ENCODE data around the gene PYDC1.
A peak's percentile ranks its signal among the peaks of the same experiment; 100 is the strongest.
"Not testable (repeated sequence)": the region's sequence is repeated elsewhere in the genome, so short reads cannot be mapped to it uniquely, and the experiment has no call there.

Gene PYDC1

DNA sequence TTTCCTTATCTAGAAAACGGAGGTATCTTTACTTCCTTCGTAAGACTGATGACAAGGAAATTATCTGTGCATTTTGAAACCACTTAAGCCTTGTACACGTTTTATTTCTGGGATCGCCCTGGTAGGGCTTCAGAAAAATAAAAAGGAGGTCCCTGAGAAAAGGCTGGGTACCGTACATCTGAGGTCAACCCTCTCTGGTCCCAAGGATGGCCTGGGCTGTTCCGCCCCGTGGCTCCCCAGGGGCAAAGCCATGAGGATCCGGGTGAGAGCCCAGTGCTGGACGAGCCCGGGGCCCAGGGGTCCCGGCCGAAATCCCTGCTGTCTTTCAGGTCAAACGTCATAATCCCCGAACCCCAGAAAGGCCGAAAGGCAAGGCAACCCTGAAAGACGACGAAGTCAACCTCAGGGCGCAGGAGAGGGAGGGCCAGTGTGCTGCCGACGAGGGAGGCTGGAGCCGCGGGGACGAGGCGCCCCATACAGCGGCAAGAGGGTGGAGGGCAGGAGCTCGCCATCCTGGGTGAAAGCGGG is 37.7 kb downstream of the PYDC1 start:
- peak overlapping the region; percentile 95 for H3K4me3 ChIP-seq (ENCODE audit: low read depth, low read length)
- ChIA-PET POLR2A (interaction anchor here (0.6 to 2.6 kb wide), 36 partner anchors 8 to 694 kb away, joined by 3 to 31 read pairs (median 6); partner anchors contain the start of genes ARMC5, HSD3B7, KAT8 and PYCARD), CTCF (interaction anchor here (0.8 to 8.9 kb wide), 3 partner anchors 20 to 225 kb away, joined by 3 to 35 read pairs (median 5); no protein-coding TSS in a partner anchor)
- TF ChIP-seq CTCF (IDR thresholded peaks at IDR 0.05; ENCODE audit: insufficient read depth, low read length, missing control alignments), result no peak
- DNase-seq (ENCODE audit: low read depth, low spot score), result no peak

DNA sequence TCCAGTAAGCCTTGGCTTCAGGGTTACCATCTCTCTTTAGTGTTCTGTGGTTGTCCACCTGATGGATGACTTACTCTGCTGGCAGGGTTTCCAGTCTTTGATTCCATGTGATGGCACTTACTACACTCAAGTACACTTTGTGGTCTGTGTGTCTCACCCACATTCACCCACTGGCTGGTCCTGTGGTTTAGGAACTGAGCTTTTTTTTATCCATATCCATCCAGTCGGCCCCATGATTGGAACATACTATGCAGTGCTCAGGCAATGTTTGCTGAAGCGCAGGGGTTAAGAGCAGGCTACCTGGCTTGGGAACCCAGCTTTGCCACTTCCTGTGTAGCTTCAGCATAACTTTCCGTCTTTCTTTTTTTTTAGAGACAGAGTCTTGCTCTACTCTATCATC is 39.8 kb downstream of the PYDC1 start:
- no peak overlapping the region for H3K4me3 ChIP-seq (ENCODE audit: low read depth, low read length)
- no peak for TF ChIP-seq CTCF (IDR thresholded peaks at IDR 0.05; ENCODE audit: insufficient read depth, low read length, missing control alignments)
- no peak for DNase-seq (ENCODE audit: low read depth, low spot score)
- ChIA-PET CTCF (interaction anchor here (0.7 to 8.9 kb wide), 3 partner anchors 18 to 235 kb away, joined by 3 to 35 read pairs (median 22); no protein-coding TSS in a partner anchor), POLR2A (interaction anchor here (0.7 kb wide), 1 partner anchor 75 kb away, joined by 4 read pairs; no protein-coding TSS in a partner anchor)

DNA sequence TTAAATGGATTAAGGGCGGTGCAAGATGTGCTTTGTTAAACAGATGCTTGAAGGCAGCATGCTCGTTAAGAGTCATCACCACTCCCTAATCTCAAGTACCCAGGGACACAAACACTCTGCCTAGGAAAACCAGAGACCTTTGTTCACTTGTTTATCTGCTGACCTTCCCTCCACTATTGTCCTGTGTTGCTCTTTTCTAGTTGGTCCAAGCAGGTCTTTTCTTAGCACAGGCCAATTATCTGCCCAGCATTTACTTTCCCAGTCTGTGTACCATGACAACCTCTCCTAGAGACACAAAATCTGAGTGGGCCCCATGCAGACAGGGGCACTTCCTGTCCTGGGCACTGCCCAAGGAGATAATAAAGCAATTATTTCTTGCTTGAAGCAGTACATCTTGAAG is 46.9 kb downstream of the PYDC1 start:
- CTCF ChIA-PET; POLR2A ChIA-PET; DNase-seq (ENCODE audit: low read depth, low spot score); H3K4me3 ChIP-seq (ENCODE audit: low read depth, low read length): not testable (repeated sequence)

DNA sequence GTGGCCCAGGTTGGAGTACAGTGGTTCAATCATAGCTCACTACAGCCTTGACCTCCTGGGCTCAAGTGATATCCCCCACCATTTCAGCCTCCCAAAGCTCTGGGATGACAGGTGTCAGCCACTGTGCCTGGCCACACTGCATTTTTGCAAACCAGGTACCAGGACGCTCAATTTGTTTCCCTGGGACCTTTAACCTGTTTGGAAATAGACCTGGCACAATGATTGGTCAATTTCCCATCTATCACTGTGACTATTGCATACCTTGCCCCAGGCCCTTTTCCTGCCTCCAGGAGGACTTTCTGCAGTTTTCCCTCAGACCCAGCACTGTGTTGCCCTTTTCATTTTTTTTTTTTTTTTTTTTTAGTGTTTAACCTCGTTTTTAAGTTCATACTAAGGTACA is 48.1 kb downstream of the PYDC1 start:
- ChIA-PET CTCF (interaction anchor here (1.8 to 3.1 kb wide), 2 partner anchors 11 to 26 kb away, joined by 7 to 19 read pairs; no protein-coding TSS in a partner anchor), POLR2A (no interaction called here)
- no peak for TF ChIP-seq CTCF (IDR thresholded peaks at IDR 0.05; ENCODE audit: insufficient read depth, low read length, missing control alignments)
- H3K4me3 ChIP-seq (ENCODE audit: low read depth, low read length), result no peak overlapping the region
- DNase-seq (ENCODE audit: low read depth, low spot score), result no peak

GRCh38 chr16:31167315-31167714 is 49.6 kb downstream of the PYDC1 start:
- POLR2A ChIA-PET, result interaction anchor here (1.4 kb wide), 1 partner anchor 13 kb away, joined by 3 read pairs; the partner anchor contains the start of gene FUS
- CTCF ChIA-PET, result interaction anchor here (1.8 to 3.1 kb wide), 2 partner anchors 10 to 25 kb away, joined by 7 to 19 read pairs; no protein-coding TSS in a partner anchor
- no peak overlapping the region for H3K4me3 ChIP-seq (ENCODE audit: low read depth, low read length)
- DNase-seq (ENCODE audit: low read depth, low spot score), result no peak
- no peak for TF ChIP-seq CTCF (IDR thresholded peaks at IDR 0.05; ENCODE audit: insufficient read depth, low read length, missing control alignments)
